GM12864 (cell line): ENCODE results near the gene BTN3A1.

Source experiments
- DNase-seq: peaks from one replicate; pipeline ENCODE4 v3.0.0-alpha.2; 2011; ENCODE audit warnings: low read depth
- H3K4me3 ChIP-seq: 2 replicates; pipeline ENCODE4 v1.5.1; 2011; ENCODE audit warnings: mild to moderate bottlenecking, low read depth, low read length, control low read depth
- CTCF ChIP-seq: IDR thresholded peaks from 2 replicates; pipeline ENCODE4 v1.5.1; 2011; ENCODE audit warnings: low read depth, mild to moderate bottlenecking, moderate library complexity, low read length, control low read depth, inconsistent platforms; ENCODE audit errors: missing control alignments

BTN3A1 gene

GRCh38 chr6:26401389-26401986 lies 587 bp upstream of the BTN3A1 start:
- peak overlapping the region; percentile 72; the same call in 1 of the 2 replicates for H3K4me3 ChIP-seq
- no peak for DNase-seq
- no peak for TF ChIP-seq CTCF

- DNase-seq, result no peak
- H3K4me3 ChIP-seq, result no peak overlapping the region; the same call in 1 of the 2 replicates
- TF ChIP-seq CTCF, result no peak
Measured at GRCh38 chr6:26403893-26404292, 1.8 kb downstream of the BTN3A1 start.

GRCh38 chr6:26404546-26404945 lies 2.5 kb downstream of the BTN3A1 start:
- DNase-seq, result no peak
- TF ChIP-seq CTCF, result no peak
- no peak overlapping the region for H3K4me3 ChIP-seq

- no peak for TF ChIP-seq CTCF
- H3K4me3 ChIP-seq, result no peak overlapping the region
- no peak for DNase-seq
Measured at GRCh38 chr6:26408828-26409730, 7.0 kb downstream of the BTN3A1 start.

- no peak for TF ChIP-seq CTCF
- no peak for DNase-seq
- no peak overlapping the region for H3K4me3 ChIP-seq
Measured at GRCh38 chr6:26411751-26412150, 9.7 kb downstream of the BTN3A1 start.

GRCh38 chr6:26412228-26412627 lies 10.2 kb downstream of the BTN3A1 start:
- DNase-seq, result no peak
- no peak for TF ChIP-seq CTCF
- H3K4me3 ChIP-seq, result no peak overlapping the region
